Brain microvascular endothelial cell (primary cell): ENCODE measurements around the gene TXNRD1.
A peak's percentile ranks its signal among the peaks of the same experiment; 100 is the strongest.
"Not testable (repeated sequence)": the region's sequence is repeated elsewhere in the genome, so short reads cannot be mapped to it uniquely, and the experiment has no call there.

Experiments used
- DNase-seq: peaks from one replicate; pipeline ENCODE4 v3.0.0-alpha.2; 2020
- H3K27ac ChIP-seq: fragments of 250-450 bp; sonication (Bioruptor Pico); 2 replicates; pipeline ENCODE4 v1.5.1; 2020; ENCODE audit warnings: mild to moderate bottlenecking, moderate library complexity
- H3K27me3 ChIP-seq: fragments of 250-450 bp; sonication (Bioruptor Pico); replicated peaks from 2 replicates; pipeline ENCODE4 v1.5.1; 2020; ENCODE audit warnings: mild to moderate bottlenecking
- H3K36me3 ChIP-seq: fragments of 250-450 bp; sonication (Bioruptor Pico); replicated peaks from 2 replicates; pipeline ENCODE4 v1.5.1; 2020; ENCODE audit warnings: mild to moderate bottlenecking
- H3K4me3 ChIP-seq: 2 replicates; pipeline ENCODE4 v1.5.1; 2011; ENCODE audit warnings: low read depth, mild to moderate bottlenecking, control low read depth, low read length, moderate library complexity
- in situ Hi-C: cut with HindIII; loops from 2 replicates; pipeline ENCODE4 v1.10.0; 2017; ENCODE audit warnings: low sequenced_read_pairs, low pct_ligation_motif_present
- TF ChIP-seq, protein P1 (sequence below): IDR thresholded peaks from 2 replicates; pipeline ENCODE4 v1.5.1; 2011; ENCODE audit warnings: low read depth, mild to moderate bottlenecking, moderate library complexity, low read length, control low read depth, inconsistent platforms; ENCODE audit errors: missing control alignments

TXNRD1 gene

DNA sequence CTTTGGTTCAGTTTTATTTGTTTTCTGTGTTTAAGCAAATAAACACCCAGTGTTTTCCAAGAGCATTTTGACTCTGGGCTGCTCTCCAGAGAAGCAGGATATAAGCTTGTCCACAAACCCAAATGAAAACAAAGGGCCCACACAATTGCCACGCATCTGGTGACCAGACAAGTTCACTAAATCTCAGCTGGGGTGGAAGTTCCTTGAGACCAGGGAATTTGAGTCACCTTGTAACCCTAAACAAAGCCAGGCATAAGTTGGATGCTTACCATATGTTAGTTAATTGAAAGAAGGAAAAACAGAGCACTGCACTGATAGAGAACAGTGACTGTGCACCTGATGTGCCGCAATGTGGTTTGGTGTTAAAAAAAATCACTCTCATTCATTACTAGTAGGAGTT, 1.6 kb upstream of the TXNRD1 start:
- DNase-seq: peak; percentile 14
- H3K27ac ChIP-seq: no peak overlapping the region

GRCh38 chr12:104216521-104216924, 944 bp downstream of the TXNRD1 start:
- in situ Hi-C loops: no loop called here

More for the DNA sequence above, 1.6 kb upstream of the TXNRD1 start:
- Histone ChIP-seq H3K36me3 (no peaks in the 10 kb centered on the region), H3K27me3 (no peaks in the 10 kb centered on the region), H3K4me3 (no peak overlapping the region)
- in situ Hi-C loops: no loop called here
- TF ChIP-seq, protein P1, sequence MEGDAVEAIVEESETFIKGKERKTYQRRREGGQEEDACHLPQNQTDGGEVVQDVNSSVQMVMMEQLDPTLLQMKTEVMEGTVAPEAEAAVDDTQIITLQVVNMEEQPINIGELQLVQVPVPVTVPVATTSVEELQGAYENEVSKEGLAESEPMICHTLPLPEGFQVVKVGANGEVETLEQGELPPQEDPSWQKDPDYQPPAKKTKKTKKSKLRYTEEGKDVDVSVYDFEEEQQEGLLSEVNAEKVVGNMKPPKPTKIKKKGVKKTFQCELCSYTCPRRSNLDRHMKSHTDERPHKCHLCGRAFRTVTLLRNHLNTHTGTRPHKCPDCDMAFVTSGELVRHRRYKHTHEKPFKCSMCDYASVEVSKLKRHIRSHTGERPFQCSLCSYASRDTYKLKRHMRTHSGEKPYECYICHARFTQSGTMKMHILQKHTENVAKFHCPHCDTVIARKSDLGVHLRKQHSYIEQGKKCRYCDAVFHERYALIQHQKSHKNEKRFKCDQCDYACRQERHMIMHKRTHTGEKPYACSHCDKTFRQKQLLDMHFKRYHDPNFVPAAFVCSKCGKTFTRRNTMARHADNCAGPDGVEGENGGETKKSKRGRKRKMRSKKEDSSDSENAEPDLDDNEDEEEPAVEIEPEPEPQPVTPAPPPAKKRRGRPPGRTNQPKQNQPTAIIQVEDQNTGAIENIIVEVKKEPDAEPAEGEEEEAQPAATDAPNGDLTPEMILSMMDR: no peak

DNA sequence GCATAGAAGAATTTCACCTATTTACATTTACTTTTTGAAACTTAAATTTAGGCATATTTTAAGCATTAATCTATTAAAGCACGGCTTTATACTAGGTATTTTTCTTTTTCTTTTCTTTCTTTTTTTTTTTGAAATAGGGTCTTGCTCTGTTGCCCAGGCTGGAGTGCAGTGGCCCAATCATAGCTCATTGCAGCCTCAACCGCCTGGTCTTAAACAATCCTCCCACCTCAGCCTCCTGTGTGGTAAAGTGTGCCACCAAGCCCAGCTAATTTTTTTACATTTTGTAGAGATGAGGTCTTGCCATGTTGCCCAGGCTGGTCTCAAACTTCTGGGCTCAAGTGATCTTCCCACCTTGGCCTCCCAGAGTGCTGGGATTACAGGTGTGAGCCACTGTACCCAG, 2.9 kb downstream of the TXNRD1 start:
- H3K27me3 ChIP-seq, DNase-seq, H3K4me3 ChIP-seq, in situ Hi-C loops, H3K36me3 ChIP-seq: not testable (repeated sequence)
- peak overlapping the region; percentile 93 for H3K27ac ChIP-seq

More at GRCh38 chr12:104216521-104216924, 944 bp downstream of the TXNRD1 start:
- H3K27ac ChIP-seq: no peak overlapping the region
- no peak for DNase-seq
- H3K36me3 ChIP-seq: no peaks in the 10 kb centered on the region
- H3K27me3 ChIP-seq: no peaks in the 10 kb centered on the region
- TF ChIP-seq, protein P1: no peak
- H3K4me3 ChIP-seq: peak overlapping the region; percentile 68

DNA sequence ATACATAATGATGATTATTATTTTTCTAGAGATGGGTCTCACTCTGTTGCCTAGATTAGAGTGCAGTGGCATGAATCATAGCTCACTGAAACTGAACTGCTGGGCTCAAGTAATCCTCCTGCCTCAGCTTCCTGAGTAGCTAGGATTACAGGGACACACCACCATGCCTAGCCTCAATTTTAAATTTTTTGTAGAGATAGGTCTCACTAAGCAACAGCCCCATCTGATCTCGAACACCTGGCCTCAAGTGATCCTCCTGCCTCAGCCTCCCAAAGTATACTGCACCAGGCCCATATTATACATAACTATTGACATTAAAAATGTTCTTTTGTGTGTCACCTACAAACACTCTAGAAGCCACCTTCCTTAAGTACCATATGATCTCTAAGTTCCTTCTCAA, 3.4 kb downstream of the TXNRD1 start:
- H3K27me3 ChIP-seq: no peaks in the 10 kb centered on the region
- TF ChIP-seq, protein P1: no peak
- in situ Hi-C loops: no loop called here
- peak; percentile 59 for DNase-seq
- no peak overlapping the region for H3K4me3 ChIP-seq
- H3K27ac ChIP-seq: peak overlapping the region; percentile 93
- H3K36me3 ChIP-seq: no peaks in the 10 kb centered on the region

GRCh38 chr12:104219361-104219892, 3.8 kb downstream of the TXNRD1 start:
- H3K36me3 ChIP-seq: no peaks in the 10 kb centered on the region
- in situ Hi-C loops: no loop called here
- DNase-seq: peak; percentile 86
- no peaks in the 10 kb centered on the region for H3K27me3 ChIP-seq
- TF ChIP-seq, protein P1: no peak
- peak overlapping the region; percentile 93 for H3K27ac ChIP-seq
- no peak overlapping the region for H3K4me3 ChIP-seq

DNA sequence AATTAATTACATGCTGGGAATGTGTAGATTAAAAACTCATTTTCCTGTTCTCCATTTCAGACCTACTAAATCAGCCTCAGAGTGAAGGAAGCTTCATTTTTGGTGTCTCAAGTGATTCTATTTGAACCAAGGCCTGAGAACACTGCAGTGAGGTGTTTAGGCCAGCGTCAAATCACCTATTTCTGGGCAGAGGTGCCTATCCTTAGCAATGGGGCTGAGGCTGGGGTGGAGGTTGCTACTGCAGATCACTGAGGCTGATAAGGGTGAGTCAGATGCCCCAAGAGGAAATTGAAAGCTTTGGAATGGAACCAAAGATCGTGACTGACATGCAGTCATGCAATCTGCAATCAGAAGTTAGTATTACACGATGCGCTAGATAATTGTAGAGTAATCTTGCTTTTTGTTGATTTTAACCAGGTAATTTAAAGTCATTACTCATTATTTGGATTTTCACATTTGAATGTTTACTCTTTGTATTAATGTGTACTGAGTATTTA, 4.4 kb downstream of the TXNRD1 start:
- TF ChIP-seq, protein P1: no peak
- no peak overlapping the region for H3K4me3 ChIP-seq
- DNase-seq: peak; percentile 82
- peak overlapping the region; percentile 93 for H3K27ac ChIP-seq
- H3K36me3 ChIP-seq: no peaks in the 10 kb centered on the region
- in situ Hi-C loops: no loop called here
- no peaks in the 10 kb centered on the region for H3K27me3 ChIP-seq
